Measurements from ENCODE around the gene GNPTG.
A peak's percentile ranks its signal among the peaks of the same experiment; 100 is the strongest.

GNPTG gene

DNA sequence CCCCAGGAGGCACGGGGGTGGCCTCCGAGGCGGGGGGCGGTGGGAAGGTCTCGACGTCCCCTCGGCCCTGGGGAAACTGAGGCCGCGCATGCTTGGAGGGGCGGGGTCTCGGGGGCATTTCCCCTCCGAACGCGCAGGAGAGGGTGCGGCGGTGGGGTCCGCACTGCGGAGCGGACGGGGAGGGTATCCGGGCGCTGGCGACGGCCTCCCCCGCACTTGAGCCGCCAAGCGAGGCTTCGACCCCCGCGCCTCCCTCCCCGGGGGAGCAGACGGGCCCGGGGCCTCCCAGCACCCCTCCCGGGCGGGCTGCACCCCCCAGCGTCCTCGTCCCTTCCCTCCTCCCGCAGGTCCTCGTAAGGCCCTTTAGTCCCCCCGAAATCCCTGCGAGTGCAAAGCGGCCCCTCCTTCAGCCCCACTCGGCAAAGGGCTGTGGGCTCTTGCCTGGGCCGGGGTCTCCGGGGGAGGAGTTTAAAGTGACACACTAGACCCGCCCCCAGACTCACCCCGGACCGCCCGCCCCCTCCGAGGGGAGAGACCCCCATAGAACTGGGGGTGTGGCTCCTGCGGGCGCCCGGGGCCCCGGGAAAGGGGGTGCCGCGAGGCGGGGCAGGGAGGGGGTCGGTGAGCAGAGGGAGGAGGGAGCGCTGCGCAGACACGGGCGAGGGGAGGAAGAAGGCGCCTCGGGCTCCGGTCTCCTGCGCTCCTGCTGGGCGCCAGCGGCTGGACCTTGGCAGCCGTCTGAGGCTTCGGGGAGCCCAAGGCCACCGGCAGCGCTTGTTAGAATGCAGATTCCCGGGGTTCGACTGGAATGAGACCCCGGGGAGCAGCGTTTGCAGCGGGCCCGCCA lies 17.7 kb upstream of the GNPTG start:
- no peak for DNase-seq (ENCODE audit: low read depth)

GRCh38 chr16:1334739-1335138 lies 17.0 kb upstream of the GNPTG start:
- no peak for DNase-seq (ENCODE audit: low read depth)

DNA sequence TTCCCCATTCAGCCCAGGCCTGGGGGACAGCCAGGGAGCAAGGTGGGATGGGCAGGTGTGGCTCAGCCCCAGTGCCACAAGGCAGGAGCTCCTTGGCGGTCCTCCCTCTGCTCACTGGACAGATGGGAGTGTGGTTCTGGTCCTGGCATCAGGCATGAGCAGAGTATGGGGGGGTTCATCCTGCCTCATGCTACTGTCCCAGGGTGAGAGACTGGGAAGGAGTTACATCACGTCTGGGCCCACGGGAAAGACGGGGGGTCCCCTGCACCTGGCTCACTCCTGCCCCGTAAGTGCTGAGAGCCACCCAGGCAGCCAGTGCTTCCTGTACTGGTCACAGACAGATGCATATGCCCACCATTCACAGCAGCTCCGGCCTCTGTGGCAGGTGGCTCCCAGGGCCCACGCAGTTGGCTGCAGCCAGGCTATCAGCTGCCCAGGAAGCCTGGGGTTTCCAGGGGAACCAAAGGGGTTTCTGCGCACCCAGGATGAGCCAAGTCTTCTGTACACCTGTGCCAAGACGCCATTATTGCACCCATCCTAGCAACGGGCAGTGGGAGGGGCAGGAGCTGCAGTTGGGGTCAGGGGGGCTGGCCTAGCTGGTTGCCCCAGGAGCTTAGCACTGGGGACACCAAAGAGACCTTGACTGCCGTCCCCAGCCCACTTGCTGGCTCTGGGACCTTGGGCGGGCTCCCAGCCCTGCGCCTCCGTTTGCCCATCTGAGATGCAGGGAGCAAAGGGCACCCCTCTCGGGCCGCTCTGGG lies 16.3 kb upstream of the GNPTG start:
- no peak for DNase-seq (ENCODE audit: low read depth)

DNA sequence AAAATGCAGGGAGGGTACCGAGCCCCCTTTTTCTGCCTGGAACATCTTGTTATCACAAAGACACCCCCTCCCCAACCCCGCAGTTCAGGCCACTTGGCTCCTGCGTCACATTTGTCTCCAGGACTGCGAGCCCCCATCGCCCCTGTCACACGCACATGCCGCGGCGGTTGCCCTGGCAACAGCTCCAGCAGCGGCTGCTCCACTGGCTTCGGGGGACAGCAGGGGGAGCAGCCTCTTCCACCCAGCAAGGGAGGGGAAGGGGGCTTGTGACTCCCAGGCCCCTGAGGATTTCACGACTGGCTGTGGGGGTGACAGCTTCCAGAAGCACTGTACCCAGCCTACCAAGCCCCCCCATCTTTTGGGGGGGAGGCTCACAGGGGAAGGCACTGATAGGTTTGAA lies 15.7 kb upstream of the GNPTG start:
- DNase-seq (ENCODE audit: low read depth), result no peak

- DNase-seq (ENCODE audit: low read depth), result no peak
Observed at GRCh38 chr16:1336619-1337018, 15.1 kb upstream of the GNPTG start.

DNA sequence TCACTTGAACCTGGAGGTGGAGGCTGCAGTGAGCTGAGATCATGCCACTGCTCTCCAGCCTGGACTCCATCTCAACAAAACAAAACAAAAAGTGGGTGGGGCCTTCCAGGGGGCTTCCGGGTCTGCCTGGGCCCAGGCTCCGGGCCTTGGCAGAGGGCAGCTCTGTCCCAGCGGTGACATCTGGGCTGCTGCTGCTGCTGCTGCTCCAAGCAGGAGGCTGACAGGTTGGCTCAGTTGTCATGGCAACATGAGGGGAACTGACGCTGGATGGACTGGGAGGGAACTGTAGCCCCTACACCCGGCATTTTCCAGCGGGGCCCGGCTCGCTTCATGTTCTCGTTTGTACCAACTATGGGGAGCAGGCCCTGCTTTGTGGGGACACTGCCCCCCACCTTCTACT lies 14.2 kb upstream of the GNPTG start:
- DNase-seq (ENCODE audit: low read depth), result no peak

GRCh38 chr16:1338119-1338730 lies 13.5 kb upstream of the GNPTG start:
- DNase-seq (ENCODE audit: low read depth), result no peak

- DNase-seq (ENCODE audit: low read depth), result no peak
Observed at GRCh38 chr16:1338855-1339675, 12.7 kb upstream of the GNPTG start.

DNA sequence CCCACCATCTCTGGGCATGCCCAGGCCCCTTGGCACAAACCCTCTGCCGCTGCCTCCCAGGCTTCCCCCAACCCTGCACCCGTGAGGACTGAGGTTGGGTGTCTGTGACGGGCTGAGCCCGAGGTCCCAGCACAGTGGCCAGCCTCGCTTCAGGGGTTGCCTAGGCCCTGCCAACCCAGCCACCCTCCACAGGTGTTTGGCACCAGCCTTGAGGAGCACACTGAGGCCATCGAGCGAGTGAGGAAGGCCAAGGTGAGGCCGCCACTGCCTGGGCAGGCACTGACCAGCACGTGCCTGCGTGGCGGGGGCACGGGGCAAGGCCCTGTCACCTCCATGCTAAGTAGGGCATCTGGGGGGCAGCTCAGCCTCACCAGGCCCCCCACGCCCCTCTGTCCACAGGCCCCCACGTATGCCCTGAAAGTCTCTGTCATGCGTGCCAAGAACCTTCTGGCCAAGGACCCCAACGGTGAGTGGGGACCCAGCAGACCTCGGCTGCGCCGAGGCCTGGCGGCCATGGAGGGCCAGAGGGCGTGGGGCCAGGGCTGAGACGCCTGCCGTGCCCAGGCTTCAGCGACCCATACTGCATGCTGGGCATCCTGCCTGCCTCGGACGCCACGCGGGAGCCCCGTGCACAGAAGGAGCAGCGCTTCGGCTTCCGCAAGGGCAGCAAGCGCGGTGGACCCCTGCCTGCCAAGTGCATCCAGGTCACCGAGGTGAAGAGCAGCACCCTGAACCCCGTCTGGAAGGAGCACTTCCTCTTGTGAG lies 10.8 kb upstream of the GNPTG start:
- DNase-seq (ENCODE audit: low read depth), result no peak

- no peak for DNase-seq (ENCODE audit: low read depth)
Observed at GRCh38 chr16:1341495-1342420, 10.0 kb upstream of the GNPTG start.

DNA sequence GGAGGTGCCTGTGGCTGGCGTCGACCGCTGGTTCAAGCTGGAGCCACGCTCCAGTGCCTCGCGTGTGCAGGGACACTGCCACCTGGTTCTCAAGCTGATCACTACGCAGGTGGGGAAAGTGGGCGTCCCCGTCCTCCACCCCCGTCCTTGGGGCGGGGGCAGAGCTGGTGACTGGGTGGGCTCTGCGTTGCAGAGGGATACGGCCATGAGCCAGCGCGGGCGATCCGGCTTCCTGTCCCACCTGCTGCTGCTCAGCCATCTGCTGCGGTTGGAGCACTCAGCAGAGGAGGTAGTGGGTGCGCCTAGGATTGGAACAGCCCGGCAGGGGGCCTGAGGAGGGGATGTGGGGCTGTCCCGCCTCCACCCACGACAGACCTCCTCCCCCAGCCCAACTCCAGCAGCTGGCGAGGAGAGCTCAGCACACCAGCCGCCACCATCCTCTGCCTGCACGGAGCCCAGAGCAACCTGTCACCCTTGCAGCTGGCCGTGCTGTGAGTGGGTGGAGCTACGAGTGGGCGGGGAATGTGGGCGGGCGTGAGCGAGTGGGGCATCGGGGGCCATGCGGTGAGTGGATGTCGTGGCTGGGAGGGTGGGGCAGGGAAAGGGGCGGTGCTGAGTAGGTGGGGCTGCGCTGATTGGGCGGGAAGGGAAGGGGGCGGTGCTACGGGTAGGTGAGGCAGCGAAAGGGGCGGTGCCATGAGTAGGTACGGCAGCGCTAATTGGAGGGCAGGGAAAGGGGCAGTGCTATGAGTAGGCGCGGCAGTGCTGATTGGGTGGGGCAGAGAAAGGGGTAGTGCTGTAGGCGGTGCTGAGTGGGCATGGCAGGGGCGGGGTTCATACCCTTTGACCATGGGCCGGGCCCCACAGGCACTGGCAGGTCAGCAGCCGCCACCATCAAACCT lies 9.0 kb upstream of the GNPTG start:
- DNase-seq (ENCODE audit: low read depth), result peak; percentile 88

- no peak for DNase-seq (ENCODE audit: low read depth)
Observed at GRCh38 chr16:1343428-1344242, 8.1 kb upstream of the GNPTG start.

GRCh38 chr16:1344499-1344898 lies 7.2 kb upstream of the GNPTG start:
- no peak for DNase-seq (ENCODE audit: low read depth)

GRCh38 chr16:1345087-1345486 lies 6.6 kb upstream of the GNPTG start:
- no peak for DNase-seq (ENCODE audit: low read depth)

GRCh38 chr16:1345651-1346421 lies 5.9 kb upstream of the GNPTG start:
- no peak for DNase-seq (ENCODE audit: low read depth)

GRCh38 chr16:1346422-1347285 lies 5.1 kb upstream of the GNPTG start:
- no peak for DNase-seq (ENCODE audit: low read depth)
